Skin of body (tissue), 2 donors: ENCODE measurements around the gene RPL5. TPM values are rescaled to one million over a fixed set of nuclear protein-coding genes. Genes with fewer than 3 reads are reported as not detected.

Experiments used
- small RNA-seq: library from RNA; depleted of rRNA; stranded (forward); fragments of <200 nt; gene quantifications from one replicate; pipeline ENCODE3, GENCODE V24; 2014; ENCODE audit warnings: low replicate concordance
- total RNA-seq: library from RNA; depleted of rRNA; stranded (reverse); fragments of >200 nt; gene quantifications from one replicate; pipeline ENCODE4 v1.2.3, GENCODE V29; 2014

The RPL5 gene
- total RNA-seq, 1 donor from 2014 or later: 1,921 TPM

Small RNAs within 50 kb of the gene (small RNA-seq; reads per million reads assigned to genes)
- not detected for gene RF00432
- 10.2 reads per million, percentile 92 among the genes with 10 or more reads in this experiment for gene SNORA66
- not detected for gene SNORD21

Other genes starting within 250 kb of the RPL5 start
- gene EVI5, start 46.9 kb upstream of the RPL5 start, total RNA-seq: 67.5 TPM
- 13.0 TPM for gene DIPK1A, start 129.4 kb downstream of the RPL5 start, total RNA-seq
- 35.4 TPM for gene MTF2, start 247.2 kb downstream of the RPL5 start, total RNA-seq